Stimulated activated CD4-positive, alpha-beta T cell treated with anti-CD3 and anti-CD28 coated beads, Interleukin-2, amount 100 ng/mL, for 48 hours (primary cell): ENCODE data around the gene SLC26A4.
A peak's percentile ranks its signal among the peaks of the same experiment; 100 is the strongest.
"Not testable (repeated sequence)": the region's sequence is repeated elsewhere in the genome, so short reads cannot be mapped to it uniquely, and the experiment has no call there.

Source experiments
- DNase-seq, 2 donors: peaks; one replicate each; pipeline ENCODE4 v3.0.0-alpha.2; 2020

The SLC26A4 gene

GRCh38 chr7:107660381-107661080 lies at the start of gene SLC26A4:
TSS of gene SLC26A4 (plus strand) at chr7:107660828. CDS start at chr7:107661642, 814 bp downstream.
- peak; percentile 32 to 33 for DNase-seq

DNA sequence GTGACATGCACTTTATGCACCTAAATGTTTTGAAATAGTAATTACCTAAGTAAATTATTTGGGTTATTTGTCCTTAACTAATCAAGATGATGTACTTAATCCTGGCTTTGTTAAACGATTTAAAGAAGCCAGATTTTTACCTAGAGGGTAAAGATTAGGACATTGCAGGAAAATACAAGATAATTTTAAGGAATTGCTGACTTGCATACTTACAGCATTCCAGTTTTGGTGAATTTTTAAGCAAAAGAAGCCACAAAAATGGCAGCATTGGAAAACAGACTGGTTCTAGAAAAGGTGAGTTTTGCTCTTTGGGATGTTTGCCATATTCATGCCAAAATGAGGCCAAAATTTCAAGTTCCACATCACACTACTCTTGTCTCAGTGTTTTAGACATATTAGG lies 47.2 kb upstream of the SLC26A4 start:
- DNase-seq, result no peak

DNA sequence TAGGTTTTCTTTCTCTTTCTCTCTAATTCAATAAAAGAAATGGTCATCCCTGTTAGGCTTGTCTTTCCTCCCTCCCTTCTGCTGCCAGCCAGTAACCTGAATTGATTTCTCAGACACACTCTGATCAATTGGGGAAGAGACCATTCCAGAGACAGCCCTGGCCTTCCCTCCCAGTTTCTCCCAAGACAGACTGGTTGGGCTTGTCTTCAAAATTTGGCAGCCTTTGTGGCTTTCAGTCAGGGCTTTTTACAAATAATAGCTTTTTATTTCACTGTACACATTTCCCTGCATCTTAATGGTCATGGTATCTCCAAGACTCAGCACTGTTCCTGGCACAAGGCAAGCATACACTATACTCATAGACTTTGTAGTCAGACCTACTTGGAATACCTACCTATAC lies 46.7 kb upstream of the SLC26A4 start:
- no peak for DNase-seq

- DNase-seq, result no peak
These were observed 46.2 kb upstream of the SLC26A4 start for GRCh38 chr7:107614425-107614824.

DNA sequence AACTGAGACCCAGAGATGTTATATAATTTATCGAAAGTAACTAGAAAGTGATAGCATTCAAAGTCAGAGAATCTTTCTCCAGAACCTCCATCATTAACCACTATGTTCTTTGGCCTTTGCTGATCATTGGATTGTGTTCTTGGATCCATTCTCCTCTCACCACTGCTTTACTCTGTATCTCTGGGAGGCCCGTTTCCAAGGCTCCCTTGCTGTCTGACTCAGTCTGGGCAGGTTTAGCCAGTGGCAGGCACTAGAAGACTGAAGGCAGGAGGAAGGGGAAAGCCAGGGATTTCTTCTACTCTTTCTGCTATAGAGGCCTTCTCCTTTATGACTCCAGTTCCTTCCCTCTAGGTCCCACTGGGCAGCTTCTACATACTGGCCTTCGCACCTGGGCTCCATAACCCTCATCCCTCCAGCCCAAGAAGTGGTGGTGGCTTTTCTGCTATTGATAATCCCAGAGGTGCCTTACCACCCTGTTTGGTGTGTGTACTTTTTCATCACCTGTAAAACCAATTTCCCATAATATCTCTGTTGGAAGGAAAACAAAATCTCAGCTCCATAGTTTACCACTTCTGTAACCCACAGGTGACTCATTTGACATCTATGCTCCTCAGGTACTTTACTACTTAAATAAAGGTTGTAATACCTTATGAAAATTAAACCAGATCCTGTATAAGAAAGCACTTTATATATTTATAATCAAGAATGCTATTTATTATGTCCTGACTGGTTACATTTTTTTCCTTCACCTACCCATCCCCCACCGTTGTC lies 44.5 kb upstream of the SLC26A4 start:
- DNase-seq, result no peak

- DNase-seq, result no peak
These were observed 38.2 kb upstream of the SLC26A4 start for GRCh38 chr7:107622429-107622828.

- no peak for DNase-seq
These were observed 37.7 kb upstream of the SLC26A4 start for GRCh38 chr7:107622894-107623293.

DNA sequence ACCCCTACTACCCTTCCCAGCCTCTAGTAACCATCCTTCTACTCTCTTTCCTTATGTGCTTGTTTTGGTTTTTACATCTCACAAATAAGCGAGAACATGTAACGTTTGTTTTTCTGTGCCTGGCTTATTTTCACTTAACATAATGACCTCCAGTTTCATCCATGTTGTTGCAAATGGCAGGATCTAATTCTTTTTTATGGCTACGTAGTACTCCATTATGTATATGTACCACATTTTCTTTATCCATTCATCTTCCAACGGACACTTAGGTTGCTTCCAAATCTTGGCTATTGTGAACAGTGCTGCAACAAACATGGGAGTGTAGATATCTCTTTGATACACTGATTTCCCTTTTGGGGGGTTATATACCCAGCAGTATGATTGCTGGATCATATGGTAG lies 33.6 kb upstream of the SLC26A4 start:
- DNase-seq, result no peak

DNA sequence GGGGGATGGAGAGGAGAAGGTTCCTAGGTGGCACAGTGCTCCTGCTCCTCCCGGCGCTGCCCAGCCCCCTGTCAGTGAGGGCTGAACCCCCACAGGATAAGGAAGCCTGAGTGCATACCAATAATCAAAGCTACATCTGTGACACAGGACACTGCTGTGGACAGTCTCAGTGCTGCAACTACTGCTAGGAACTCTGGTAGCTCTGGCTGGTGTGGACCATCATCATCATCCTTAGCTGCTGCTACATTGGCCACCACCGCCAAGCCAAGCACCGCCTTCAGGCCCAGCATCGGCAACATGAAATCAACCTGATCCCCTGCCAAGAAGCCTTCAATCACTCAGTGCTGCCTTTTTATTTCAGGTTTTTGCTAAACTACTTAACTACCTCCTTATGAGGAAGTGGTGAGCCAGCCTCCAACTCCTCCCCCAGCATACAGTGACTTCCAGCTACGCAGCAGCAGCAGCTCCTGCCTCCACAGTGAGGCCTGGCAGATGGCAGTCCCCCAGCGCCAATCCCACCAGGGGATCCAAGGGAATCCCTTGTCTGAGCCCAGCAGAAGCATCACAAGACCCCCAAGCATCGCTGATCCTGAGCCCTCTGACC lies 32.1 kb upstream of the SLC26A4 start:
- no peak for DNase-seq

DNA sequence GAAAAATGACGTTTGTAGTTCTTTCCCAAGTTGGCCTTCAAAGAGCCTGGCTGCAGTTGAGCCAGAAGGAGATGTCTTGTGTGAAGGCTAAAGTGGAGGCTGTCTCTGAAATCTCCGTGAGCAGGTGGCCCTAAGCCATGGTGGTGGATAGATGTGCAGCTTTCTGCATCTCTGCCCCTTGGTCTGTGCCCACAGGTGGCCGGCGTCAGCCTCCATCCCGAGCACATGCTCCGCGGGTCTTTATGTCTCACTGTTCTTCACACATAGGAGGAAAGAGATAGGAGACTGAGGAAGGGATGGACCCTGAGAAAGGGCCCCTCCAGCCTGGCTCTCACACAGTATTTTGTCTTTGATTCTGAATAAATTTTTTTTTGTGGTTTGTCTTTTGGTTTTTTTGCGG lies 30.3 kb upstream of the SLC26A4 start:
- no peak for DNase-seq

DNA sequence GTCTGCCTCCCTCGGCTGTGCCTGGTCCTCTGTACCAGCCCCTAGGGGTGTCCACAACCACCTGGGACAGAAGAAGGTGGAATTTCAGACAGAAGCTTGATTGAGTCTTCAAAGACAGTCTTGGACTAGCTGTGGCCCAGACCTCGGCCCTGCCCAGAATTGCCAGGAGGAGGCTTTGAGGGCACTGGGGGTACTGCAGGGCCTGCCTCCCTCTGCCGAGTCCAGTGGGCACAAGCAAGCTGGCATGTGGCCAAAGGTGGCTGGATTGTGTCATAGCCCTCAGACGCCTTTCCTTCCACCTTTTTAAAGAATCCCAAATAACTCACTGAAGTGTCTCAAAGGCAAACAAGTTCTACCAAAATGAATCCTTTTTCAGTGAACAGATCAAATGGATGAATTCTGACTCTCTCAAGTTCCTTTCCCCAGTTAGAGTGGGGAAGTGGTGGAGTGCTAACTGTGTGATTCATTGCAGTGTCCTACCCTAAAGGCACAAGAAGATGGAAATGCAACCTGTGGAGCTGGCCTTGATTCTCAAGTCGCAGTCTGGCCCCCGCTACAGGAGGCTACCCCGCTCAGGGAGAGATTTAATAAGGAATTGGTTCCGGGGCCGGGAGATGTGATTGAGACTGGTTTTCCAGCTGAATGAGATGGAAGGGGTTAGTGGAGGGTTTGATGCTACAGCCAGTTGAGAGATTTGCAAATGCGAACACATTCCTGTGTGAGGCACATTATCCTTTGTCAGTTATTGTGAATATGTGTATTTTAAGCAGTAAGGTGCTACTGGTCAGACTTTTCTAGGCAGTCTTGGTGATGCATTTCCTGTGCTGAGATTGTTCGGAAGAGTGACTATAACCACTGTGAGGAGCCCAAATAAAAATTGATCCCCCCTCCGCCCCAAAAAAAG lies 28.8 kb upstream of the SLC26A4 start:
- no peak for DNase-seq

GRCh38 chr7:107632492-107632865 lies 28.1 kb upstream of the SLC26A4 start:
- DNase-seq, result no peak

DNA sequence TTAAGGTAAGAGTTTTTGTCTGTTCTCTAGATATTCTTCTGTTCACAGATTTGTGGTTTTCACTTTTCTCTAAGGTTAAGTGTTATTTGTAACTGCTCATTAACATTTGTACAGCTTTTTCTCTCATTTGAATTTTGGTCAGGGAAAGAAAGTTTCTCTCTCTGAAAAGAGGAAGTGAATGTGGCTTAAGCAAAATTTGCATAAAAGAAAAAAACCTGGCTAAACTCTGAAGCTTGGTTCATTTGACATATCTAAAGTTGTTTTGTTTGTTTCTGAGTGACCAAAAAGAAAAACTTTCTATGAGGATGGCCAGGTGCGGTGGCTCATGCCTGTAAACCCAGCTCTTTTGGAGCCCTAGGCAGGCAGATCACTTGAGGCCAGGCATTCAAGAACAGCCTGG lies 22.0 kb upstream of the SLC26A4 start:
- DNase-seq, result no peak

- DNase-seq, result not testable (repeated sequence)
These were observed 21.6 kb upstream of the SLC26A4 start for GRCh38 chr7:107639070-107639469.

DNA sequence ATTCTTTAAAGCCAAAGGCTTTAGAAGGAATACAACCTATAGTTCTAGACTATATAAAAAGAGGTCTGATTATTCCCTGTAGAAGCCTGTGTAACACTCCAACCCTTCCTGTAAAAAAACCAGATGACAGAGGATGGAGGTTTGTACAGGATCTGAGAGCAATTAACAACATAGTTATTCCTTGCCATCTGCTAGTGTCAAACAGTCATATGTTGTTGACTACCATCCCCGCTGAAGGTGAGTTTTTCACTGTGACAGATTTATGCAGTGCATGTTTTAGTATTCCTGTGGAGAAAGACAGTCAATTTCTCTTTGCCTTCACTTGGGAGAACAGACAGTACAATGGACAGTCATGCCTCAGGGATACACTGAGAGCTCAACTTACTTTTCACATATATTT lies 19.0 kb upstream of the SLC26A4 start:
- DNase-seq, result no peak

DNA sequence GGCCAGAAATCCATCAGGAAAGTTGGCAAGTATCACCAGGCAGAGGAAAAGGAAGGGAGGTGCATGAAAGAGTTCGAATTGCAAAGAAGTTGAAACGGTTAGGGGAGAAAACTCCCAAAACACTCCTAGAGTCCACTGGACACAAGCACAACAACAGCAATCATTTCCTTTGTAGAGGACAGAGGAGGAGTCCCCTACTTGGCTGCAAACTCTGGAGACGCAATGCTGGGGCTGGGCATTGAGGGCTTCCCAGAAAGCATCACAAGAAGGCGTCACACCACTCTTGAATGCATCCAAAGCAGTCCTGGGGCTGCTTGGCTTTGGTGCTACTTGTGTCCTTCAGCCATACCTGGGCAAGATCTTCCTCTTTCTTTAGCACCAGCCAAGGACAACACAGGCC lies 18.1 kb upstream of the SLC26A4 start:
- DNase-seq, result no peak

GRCh38 chr7:107643407-107643806 lies 17.2 kb upstream of the SLC26A4 start:
- no peak for DNase-seq

- no peak for DNase-seq
These were observed 16.7 kb upstream of the SLC26A4 start for GRCh38 chr7:107643938-107644308.

GRCh38 chr7:107644309-107644974 lies 16.2 kb upstream of the SLC26A4 start:
- DNase-seq, result no peak

GRCh38 chr7:107652642-107653041 lies 8.0 kb upstream of the SLC26A4 start:
- DNase-seq, result no peak

- DNase-seq, result no peak
These were observed 2.2 kb upstream of the SLC26A4 start for GRCh38 chr7:107658467-107658866.

- peak; percentile 19 to 35 for DNase-seq
These were observed 962 bp upstream of the SLC26A4 start for GRCh38 chr7:107659666-107660065.
